Activated CD4-positive, alpha-beta T cell treated with anti-CD3 and anti-CD28 coated beads, Interleukin-2, amount 50 U/mL, for 4 hours (primary cell): Measurements from ENCODE around the gene SEC22A.

Experiments
- DNase-seq, 2 experiments: peaks; one replicate each; pipeline ENCODE4 v3.0.0-alpha.2; 2020

The SEC22A gene

DNA sequence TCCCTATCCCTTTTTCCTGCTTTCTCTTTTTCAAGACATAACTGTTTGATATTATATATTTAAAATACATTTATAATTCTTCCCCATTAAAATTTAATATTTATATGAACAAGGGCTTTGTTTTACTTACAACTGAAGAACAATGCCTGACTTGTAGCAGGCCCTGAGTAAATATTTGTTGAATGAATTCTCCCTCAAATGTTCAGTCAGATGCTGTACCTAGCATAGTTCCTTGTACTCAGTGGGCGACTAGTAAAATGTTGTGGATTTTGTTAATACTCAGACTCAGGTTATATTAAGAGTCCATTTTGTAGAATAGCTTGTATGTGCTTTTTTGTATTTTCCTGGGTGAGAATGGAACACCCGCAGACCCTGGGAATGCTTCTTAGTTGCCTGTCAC is 69.1 kb downstream of the SEC22A start:
- DNase-seq, result no peak

DNA sequence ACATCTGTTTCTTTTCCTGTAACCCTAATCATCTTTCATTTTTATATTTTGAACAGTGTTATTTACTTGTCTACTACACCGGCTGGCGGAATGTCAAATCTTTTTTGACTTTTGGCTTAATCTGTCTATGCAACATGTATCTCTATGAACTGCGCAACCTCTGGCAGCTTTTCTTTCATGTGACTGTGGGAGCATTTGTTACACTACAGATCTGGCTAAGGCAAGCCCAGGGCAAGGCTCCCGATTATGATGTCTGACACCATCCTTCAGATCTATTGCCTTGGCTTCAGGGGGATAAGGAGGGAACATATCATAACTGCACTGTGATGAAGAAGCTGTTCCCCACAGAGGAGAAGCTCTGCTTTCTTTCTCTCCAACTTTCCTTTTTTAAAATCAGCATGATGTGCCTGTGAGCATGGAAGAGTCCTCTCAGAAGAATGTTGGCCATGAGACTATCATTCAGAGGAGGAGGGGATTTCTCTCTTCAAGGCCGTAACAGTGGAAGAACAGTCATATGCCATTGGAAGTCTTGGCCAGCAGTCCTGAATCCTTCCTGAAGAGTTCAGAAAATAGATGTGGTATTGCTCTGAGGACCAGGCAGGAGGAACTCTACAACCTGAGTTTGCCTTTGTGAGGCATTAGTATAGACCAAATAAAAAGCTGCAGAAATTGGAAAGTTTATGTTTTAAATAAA is 69.9 kb downstream of the SEC22A start:
- DNase-seq, result no peak

DNA sequence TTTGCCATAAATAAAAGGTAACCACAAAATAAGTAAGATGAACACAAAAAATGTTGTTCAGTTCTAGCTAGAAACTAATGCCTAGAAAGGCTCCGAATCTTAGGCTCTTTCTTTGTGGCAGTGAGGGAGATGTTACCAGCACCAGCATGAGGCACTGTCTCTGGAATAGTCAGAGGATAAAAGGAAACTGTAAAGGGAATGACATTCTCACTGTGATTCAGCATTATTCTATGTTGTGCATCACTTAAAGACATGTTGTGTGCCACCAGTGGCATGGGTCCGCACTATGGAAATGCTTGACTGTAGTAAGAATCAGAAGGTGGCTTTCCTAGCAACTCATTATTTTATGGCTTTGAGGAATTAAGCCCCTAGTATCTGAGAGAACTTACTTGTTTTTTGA is 70.8 kb downstream of the SEC22A start:
- no peak for DNase-seq

DNA sequence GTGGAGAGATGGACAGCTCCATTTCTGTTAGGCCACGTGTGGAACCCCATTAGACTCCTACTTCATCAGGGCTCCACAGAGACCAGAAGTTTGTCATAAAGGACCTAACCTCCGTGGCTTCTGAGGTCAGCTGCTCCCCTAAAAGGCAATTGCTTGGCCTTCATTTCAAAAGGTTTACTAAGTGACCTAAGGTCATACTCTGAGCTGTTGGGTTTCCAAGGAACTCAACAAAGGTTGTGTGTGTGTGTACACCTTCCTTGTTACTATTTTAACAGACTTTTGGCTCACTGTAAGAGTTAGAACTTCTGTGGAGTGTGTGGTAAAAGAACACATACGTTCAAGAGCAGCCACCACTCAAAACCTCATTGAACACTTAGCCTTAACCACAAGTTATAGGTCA is 73.9 kb downstream of the SEC22A start:
- DNase-seq, result no peak

DNA sequence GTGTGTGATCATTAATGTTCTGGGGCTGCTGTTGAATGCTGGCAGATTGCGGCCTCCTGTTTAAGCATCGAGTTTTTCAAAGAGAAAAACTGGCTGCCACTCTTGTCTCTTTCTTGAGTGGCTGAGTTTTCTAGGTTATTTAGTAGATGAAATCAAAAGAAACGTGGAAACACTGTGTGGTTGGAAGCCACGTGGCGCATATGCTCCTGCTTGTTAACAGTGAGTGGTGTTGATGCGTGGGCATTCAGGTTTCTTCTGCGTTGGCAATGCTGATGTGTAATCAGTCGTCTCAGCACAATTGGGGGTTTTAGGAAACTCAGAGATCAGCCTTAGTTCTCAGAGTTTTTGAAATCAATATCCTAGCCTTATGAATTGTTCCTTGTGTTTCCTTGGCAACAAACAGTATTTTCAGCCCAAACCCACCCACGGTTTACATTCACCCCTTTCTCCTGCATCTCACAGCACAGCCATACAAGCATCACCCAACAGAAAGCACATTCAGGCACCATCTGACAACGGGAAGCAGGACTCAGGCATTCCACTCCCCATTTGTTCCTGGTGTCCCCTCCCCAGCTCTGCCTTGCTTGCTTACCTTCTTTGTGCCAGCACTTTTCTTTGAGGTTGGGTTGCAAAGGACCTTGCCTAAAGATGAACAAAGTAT is 74.7 kb downstream of the SEC22A start:
- no peak for DNase-seq

DNA sequence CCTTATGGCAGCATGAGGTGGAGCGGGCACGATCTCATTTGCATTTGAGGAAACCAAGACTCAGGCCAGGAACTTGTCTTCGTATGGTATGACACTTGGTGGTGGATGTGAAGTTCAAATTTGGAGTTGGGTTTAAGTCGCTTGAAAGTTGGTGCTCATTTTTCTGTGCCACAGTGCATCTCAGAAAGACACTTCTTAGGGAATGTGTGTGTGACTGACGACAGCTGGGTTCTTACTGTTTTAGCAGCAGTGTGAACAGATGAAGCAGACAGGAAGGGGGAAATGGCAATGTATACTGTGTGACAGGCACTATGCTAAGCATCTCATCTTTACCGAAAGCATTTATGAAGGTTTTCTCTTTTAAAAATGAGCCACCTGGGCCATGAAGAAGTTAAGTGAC is 75.4 kb downstream of the SEC22A start:
- DNase-seq, result no peak

DNA sequence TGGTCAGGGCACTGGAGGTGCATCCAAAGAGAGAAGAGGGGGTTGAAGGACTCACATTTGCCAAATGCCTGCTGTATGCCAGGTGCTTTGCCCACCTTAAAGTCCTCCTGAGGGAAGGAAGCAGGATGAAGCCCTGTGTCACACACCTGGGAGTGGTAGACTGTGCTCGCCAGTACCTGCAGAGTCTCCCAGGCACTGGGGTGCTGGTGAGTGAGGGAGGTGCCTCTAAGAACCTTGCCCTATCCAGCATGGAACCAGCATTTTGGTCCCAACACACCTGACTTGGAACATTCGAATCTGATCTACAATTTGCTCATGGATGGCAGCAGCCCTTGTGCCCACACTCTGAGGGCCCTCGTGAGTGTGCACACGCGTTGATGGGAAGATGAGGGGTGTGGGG is 76.7 kb downstream of the SEC22A start:
- DNase-seq, result no peak

DNA sequence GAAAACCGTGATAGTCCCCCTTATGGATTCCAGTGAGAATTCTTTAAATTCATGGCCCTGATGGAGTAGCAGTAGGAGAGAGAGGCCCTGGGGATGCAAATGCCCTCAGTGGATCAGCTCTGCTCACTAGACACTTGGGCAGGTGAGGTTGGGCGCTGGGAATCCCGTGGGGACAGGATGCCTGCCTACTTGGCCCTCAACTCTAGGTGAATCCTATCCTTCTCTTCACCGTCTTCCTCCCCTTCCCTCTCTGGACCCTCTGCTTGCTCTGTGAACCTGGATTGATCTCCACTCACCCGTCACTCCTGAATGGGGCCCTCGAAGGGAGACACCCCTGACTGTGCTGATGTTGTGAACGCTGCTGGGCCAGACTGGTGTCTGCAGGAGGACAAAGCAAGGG is 77.4 kb downstream of the SEC22A start:
- DNase-seq, result no peak

DNA sequence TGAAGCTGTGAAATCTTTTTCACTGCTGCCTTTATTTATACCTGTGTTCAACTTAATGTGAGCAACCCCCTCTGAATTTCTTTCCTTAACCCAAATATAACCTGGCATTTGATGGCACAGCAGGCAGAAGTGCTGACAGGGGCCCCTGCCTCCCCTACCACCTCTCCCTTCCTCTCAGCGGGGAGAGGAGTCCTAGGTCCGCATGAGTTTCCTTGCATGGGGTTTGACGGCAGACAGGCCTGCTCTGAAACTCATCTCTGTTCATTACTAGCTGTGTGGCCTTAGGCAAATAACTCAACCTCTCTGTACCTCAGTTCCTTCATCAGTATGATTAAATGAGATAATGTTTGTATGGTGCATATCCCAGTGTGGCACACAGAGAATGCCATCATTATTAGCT is 79.7 kb downstream of the SEC22A start:
- no peak for DNase-seq

DNA sequence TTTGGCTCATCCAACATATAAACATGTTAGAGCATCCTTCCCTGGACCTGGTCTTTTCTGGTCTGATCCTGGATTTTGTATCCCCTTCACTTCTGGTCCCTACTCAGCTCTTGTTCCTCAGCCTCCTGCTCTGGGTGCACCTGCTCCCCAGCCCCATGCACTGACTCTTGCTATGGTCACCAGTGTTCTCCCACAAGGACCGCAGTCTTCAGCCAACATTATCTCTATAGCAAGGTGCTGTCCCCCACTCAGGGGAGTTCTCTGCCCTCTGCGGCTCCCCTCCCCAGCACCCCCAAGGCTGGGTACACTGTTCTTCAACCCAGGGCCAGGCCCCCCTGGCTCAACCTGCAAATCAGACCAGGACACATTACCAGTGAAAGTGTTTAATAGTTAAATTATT is 80.2 kb downstream of the SEC22A start:
- DNase-seq, result no peak

DNA sequence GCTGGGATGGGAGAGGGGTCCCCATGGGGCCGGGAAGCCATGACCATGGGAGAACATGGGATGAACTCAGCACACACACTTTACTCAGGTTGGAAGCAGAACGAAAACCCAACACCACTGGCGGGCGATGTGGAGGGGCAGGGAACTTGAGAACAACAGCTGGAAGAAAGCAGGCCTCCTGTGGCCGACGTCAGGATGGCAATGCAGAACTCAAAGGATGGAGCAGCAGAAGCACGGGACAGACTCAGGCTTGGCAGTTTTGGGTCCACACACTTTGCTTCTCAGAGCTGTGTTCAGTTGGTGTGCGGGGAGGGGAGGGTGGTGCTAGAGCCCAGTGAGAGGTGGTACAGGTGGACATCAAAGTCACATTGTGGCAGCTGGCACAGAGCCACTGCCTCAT is 80.7 kb downstream of the SEC22A start:
- DNase-seq, result no peak

DNA sequence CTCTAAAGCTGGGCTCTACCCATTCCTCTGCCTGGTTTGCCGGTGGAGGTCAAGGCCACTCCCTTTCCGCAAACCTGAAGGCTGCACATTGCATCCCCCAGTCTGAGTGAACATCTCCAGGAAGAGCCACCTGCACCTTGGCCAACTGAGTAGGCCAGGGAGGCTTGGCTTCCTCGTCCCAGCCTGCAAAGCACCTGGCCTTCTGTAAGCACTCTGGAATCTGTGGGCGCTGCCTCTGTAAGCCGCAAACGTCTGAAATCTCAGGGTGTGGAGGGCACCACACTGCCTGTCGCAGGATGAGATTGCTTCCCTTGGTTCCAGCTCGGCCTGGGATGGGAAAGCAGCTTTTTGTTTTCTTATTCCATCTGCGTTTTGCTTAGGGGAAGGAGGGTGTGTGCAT is 81.3 kb downstream of the SEC22A start:
- no peak for DNase-seq

DNA sequence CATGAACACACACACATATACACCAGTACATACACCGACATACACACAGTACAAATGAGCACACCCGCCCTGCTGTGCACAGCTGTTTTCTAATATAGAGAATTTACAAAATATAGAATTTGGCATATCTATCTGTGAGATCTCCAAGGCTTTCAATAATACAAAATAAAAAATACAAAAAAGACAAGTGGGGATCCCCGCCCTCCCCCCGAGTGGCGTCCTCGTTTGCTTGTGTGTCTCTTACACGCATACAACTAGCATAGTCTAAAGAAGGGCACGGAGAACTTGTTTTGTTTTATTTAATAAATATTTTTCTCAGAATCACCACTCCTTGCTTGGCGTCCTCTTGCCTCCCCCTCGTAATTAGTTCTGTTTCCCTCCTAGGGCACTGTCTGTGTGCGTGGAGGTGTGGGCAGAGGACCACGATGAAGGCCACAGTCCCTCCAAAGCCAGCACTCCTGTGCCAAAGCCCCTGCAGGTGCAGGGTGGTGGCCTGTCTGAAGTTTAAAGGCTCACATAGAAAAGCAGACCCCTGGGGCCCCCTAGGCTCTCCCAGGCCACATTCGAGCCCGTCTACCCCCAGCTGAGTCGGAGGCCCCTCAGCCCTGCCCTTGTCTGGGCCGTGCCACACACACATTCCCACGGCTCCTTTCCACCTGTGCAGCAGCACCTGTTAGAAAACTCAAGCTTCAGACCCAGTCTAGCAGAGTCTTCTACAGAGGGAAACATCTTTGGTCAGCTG is 82.1 kb downstream of the SEC22A start:
- no peak for DNase-seq

DNA sequence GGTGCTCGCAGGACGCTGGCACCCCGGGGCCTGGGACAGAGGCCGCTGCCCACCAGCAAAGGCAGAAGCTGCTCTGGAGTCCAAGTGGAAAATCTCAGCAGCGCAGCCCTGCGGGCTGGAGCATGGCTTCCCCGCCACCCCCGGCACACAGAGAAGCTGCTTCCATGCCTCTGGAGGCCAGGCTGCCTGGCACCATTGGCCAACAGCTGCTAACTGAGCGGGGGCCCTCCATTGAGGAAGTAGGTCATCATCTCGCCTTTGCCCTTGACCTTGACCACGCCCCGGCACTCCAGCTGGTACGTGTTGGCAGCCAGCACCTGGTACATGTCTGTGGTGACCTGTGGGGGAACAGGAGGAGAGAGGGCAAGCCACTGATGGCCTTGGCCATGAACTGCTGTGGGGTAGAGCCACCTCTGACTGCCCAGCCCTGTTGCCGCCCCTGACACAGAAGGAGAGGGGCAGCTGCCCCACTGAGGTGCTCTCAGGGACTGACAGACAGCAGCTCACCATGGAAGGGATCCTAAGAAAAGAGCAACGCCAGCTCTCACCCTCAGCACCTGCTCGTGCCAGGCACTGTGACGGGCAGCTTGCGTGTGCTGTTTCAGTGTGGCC is 82.8 kb downstream of the SEC22A start:
- no peak for DNase-seq

DNA sequence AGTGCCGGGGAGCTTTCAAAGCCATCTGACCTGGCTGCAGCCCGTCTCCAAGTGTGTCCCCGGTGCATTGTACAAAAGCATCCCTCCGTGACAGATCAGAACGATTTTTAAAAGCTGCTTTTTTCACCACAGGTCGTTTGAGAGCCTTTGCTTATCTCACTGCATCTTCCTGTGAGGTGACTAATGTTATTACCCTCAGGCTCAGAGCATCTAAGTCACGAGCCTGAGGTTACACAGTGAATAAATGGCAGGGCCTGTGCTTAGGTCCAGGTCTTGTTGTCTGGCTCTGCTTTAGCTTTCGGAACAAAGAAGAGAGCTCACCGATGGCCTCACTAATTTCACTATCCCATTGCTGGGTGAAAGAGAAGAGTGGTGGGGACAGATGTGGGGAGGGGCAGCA is 83.3 kb downstream of the SEC22A start:
- no peak for DNase-seq

DNA sequence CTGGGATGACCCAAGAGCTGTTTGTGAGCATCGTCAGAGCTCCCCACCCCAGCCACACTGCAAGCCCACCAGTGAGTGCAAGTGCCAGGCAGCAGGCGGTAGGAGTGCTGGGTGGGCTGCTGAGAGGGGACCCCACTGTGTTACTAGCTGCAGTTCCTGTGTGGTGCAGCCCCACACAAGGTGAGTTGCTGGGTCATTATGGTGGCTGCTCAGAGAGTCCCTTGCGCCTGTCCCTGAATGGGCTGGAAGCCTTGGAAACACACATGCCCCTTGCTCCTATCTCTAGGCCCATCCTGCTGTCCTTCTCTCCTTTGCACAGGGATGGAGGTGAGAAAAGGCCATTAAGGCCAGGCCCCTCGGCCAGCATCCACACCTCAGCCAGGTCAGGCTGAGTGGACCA is 83.7 kb downstream of the SEC22A start:
- no peak for DNase-seq

DNA sequence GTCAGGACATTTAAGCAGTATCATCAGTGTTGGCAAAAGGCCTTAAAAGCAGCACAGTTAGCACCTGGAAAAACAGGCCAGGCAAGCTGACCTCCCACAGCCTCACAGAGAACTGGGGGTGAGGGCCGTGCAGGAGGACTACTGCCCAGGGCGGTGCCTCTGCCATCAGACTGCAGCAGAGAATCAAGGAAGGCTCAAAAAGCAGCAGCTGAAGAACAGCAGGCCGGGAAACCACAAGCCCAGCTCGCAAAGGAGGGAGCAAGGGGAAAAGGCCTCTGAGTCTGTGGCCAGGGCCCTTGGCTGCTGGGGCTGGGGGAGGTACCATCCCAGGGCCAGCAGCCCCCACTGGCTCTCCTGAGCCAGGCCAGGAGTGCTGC is 84.2 kb downstream of the SEC22A start:
- no peak for DNase-seq

DNA sequence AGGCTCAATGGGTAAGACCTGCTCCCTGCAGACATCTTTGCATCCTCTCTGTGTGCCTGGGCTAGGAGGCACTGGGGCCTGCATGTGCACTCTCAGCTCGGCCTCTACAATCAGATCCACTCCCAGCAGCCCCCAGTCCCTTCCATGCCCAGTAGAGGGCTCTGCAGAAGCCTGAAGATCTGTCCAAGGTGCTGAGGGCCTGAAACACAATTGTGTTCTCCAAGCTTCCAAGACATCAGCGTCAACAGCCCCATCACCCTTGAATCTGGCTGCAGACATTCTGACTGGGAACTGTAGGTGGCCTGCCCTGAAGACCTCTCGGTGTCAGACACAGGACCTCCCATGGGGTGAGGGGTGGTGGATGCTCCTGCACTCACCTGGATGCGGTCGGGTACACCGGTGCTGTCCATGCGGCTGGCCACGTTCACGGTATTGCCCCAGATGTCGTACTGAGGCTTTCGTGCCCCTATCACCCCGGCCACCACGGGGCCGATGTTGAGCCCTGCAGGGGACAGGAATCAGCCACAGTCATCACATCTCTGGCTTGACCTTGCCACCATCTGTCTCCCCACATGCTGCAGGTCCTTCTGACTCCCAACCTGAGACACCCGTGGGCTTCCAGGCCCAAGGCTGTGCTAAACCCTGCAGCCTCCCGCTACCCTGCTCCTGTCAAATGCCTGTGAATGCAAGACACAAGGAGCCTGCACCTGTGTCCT is 84.7 kb downstream of the SEC22A start:
- peak in 1 of 2 experiments; percentile 7 for DNase-seq

DNA sequence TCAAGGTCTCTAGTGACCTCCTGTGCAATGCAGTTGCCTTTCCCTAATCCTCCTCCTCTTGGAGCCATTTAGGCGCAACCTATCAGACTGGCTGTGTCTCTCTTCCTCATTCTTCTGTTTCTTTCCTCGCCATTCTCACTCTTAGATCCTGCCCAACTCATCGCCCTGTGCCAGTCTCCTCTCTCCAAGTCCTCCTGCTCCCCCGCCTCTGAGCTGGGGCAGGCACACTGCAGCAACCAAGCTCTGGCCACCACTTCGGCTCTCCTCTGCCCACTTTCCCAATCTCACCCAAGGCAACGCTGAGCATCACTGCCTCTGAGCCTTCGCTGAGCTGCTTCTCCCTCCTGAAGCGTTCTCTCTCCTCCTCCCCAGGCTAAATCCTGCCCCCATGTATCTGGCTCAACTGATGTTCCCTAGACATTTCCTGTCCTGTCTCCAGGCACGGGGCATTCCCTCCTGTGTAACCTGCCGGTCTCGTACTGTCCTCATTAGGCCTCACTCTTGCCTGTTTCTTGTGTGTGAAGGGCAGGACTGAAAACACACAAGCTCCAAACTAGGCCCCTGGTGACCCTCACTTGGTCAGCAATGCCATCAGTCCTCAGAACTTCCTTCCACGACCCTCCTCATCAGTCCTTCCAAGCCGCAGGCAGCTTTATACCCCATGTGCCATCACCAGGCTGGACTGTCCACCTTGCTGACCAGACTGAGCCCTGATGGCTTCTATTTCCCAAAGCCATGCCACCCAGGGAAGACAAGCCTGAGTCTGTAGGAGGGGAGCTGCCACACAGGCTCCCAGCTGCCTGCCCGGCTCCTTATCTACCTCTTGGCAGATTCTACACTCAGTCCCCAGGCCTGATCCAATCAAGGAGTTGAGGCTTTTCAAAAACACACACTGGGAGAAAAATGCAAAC is 85.6 kb downstream of the SEC22A start:
- no peak for DNase-seq

DNA sequence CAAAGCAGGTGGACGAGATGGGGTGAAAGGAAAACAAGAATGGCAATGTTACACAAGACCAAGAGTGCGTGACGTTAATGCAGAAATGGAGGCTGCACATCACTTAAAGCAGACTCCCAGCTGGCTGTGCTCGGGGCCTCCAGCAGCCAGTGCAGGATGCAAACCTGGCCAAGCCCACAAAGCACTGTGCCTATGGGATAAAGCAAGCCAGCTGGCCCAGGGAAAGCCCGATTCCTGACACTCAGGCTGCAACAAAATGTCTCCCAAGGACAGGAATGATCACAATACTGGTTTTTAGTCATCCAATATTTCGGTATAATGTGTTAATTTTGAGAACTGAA is 86.2 kb downstream of the SEC22A start:
- no peak for DNase-seq

DNA sequence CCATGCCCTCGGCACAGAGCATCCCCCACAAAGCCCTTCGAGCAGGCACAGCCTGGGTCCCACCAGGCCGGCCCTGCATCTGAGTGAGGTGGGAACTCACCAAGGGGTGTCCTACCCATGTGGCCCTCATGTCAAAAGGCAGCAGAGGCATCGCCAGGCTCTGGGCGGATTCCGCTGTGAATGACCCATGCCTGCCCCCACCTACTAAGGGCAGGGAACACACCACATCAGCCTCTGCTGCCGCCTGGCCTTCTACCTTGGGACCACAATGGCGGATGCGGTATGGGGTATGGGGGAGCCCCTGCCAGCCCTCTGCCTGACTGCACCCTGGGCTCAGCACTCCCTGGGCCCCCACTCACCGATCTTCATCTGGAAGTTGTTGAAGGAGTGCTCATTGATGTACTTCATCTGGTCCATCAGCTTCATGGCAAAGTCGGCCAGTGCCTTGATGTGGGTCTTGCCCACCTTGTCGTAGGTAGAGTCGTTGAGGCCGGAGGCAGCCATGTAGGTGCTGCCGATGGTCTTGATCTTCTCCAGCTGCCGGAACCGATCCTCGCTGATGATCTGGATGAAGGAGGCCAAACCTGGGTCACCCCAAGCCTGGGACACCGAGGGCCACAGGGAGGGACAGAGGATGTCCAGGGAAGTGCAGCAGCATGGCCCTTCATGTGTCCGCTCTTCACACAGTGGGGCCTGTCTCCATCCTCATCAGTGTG is 87.8 kb downstream of the SEC22A start:
- no peak for DNase-seq
